ENCODE measurements around the gene ZKSCAN1.

DNA sequence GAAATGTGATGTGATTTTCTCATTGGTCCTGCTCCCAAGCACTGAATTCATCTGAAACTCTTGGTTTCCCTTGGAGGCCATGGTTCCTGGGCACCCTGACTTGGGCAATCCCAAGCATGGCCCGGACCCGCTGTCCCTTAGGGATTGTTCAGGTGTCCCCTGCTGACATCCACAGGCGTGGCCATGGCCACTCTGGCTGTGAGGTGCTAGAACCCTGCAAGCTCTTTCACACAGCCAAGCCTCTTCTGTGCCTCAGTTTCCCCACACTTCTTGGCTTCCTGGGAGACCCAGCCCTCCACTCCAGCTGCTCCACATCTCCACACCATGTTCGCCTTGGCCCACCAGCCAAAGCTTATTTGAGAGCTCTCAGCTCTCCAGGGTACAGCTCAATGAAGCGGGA lies 27.6 kb upstream of the ZKSCAN1 start:
- no peak for TF ChIP-seq CREB1 (CRISPR knock-in tag; IDR thresholded peaks at IDR 0.05; ENCODE audit: low read depth)
- no peak for TF ChIP-seq EZH2phosphoT487 (IDR thresholded peaks at IDR 0.05; ENCODE audit: unreplicated experiment)
- no peak for TF ChIP-seq CTCF (conservative IDR thresholded peaks at IDR 0.05; ENCODE audit: low read depth in 2 of 2)
- no peak for TF ChIP-seq EZH2 (IDR thresholded peaks at IDR 0.05; ENCODE audit: low read depth, unreplicated experiment)
- no peak for TF ChIP-seq ETS1 (IDR thresholded peaks at IDR 0.05)
- TF ChIP-seq POLR2AphosphoS5 (IDR thresholded peaks at IDR 0.05; ENCODE audit: low read depth) = no peak
- TF ChIP-seq, protein P1, sequence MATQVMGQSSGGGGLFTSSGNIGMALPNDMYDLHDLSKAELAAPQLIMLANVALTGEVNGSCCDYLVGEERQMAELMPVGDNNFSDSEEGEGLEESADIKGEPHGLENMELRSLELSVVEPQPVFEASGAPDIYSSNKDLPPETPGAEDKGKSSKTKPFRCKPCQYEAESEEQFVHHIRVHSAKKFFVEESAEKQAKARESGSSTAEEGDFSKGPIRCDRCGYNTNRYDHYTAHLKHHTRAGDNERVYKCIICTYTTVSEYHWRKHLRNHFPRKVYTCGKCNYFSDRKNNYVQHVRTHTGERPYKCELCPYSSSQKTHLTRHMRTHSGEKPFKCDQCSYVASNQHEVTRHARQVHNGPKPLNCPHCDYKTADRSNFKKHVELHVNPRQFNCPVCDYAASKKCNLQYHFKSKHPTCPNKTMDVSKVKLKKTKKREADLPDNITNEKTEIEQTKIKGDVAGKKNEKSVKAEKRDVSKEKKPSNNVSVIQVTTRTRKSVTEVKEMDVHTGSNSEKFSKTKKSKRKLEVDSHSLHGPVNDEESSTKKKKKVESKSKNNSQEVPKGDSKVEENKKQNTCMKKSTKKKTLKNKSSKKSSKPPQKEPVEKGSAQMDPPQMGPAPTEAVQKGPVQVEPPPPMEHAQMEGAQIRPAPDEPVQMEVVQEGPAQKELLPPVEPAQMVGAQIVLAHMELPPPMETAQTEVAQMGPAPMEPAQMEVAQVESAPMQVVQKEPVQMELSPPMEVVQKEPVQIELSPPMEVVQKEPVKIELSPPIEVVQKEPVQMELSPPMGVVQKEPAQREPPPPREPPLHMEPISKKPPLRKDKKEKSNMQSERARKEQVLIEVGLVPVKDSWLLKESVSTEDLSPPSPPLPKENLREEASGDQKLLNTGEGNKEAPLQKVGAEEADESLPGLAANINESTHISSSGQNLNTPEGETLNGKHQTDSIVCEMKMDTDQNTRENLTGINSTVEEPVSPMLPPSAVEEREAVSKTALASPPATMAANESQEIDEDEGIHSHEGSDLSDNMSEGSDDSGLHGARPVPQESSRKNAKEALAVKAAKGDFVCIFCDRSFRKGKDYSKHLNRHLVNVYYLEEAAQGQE (IDR thresholded peaks at IDR 0.05; ENCODE audit: unreplicated experiment) = no peak
- TF ChIP-seq STAT1 (IDR thresholded peaks at IDR 0.05; ENCODE audit: unreplicated experiment) = no peak
- no peak for TF ChIP-seq ZNF114 (CRISPR knock-in tag; IDR thresholded peaks at IDR 0.05)
- TF ChIP-seq ZNF462 (CRISPR knock-in tag; IDR thresholded peaks at IDR 0.05) = no peak

All from GM23338 (cell line).